Fibroblast of skin of right quadriceps (primary cell): ENCODE measurements around the gene NHLH2.

Source experiments
- DNase-seq: peaks from one replicate; pipeline ENCODE4 v3.0.0-alpha.2; 2013

NHLH2 gene

GRCh38 chr1:115796897-115797296 lies 44.0 kb downstream of the NHLH2 start:
- DNase-seq, result no peak

GRCh38 chr1:115796036-115796435 lies 44.9 kb downstream of the NHLH2 start:
- no peak for DNase-seq

GRCh38 chr1:115794976-115795639 lies 45.8 kb downstream of the NHLH2 start:
- no peak for DNase-seq

- DNase-seq, result no peak
Measured at GRCh38 chr1:115793162-115793561, 47.8 kb downstream of the NHLH2 start.

GRCh38 chr1:115791816-115792215 lies 49.1 kb downstream of the NHLH2 start:
- no peak for DNase-seq

GRCh38 chr1:115790846-115791245 lies 50.1 kb downstream of the NHLH2 start:
- no peak for DNase-seq

GRCh38 chr1:115790356-115790755 lies 50.6 kb downstream of the NHLH2 start:
- no peak for DNase-seq
